GM18870 (cell line): ENCODE measurements around the gene PDCD5.
"Not testable (repeated sequence)": the region's sequence is repeated elsewhere in the genome, so short reads cannot be mapped to it uniquely, and the experiment has no call there.

Experiments used
- ATAC-seq: cut with Tn5 transposase; IDR thresholded peaks from one replicate; pipeline ENCODE4 v1.9.1; 2021; ENCODE audit warnings: moderate library complexity; ENCODE audit not compliant: unreplicated experiment

PDCD5 gene

GRCh38 chr19:32576790-32577189 lies 4.2 kb upstream of the PDCD5 start:
- no peak for ATAC-seq

DNA sequence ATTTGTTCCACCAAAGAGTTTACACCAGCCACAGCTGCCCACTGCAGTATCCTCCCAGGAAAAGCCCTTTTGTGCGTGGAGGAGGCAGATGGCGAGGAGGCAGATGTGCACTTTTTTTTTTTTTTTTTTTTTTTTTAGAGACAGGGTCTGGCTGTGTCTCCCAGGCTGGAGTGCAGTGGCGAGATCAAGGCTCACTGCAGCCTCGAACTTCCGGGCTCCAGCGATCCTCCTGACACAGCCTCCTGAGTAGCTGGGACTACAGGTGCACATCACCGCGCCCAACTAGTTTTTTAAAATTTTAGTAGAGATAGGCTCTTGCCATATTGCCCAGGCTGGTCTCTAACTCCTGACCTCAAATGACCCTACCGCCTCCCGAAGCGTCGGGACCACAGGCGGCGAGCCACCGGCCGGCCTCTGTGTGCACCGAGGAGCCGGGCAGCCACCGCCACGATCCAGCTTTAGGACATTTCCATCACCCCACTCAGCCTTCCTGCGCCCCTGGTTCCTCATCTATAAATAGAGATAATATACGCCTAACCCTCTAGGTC lies 563 bp upstream of the PDCD5 start:
- peak; percentile 27 for ATAC-seq

- ATAC-seq = no peak
Observed at GRCh38 chr19:32581705-32582179, 752 bp downstream of the PDCD5 start.

DNA sequence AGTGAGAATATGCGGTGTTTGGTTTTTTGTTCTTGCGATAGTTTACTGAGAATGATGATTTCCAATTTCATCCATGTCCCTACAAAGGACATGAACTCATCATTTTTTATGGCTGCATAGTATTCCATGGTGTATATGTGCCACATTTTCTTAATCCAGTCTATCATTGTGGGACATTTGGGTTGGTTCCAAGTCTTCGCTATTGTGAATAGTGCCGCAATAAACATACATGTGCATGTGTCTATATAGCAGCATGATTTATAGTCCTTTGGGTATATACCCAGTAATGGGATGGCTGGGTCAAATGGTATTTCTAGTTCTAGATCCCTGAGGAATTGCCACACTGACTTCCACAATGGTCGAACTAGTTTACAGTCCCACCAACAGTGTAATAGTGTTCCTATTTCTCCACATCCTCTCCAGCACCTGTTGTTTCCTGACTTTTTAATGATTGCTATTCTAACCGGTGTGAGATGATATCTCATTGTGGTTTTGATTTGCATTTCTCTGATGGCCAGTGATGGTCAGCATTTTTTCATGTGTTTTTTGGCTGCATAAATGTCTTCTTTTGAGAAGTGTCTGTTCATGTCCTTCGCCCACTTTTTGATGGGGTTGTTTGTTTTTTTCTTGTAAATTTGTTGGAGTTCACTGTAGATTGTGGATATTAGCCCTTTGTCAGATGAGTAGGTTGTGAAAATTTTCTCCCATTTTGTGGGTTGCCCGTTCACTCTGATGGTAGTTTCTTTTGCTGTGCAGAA lies 6.9 kb downstream of the PDCD5 start:
- ATAC-seq = not testable (repeated sequence)

GRCh38 chr19:32594021-32594420 lies 13.0 kb downstream of the PDCD5 start:
- ATAC-seq = no peak

DNA sequence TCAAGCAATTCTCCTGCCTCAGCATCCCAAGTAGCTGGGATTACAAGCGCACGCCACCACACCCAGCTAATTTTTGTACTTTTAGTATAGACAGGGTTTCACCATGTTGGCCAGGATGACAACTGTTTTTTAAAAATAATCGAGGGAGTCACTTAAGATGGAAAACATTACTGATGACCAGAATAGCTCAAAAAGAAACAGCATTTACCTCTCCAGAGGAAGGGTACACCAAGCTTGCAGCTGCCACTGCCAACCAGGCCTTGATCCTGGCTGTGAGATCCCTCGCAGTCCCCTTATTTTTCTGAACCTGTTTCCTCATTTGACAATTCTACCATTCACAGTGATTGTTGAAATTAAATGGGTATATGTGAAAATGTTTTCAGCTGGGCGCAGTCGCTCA lies 14.5 kb downstream of the PDCD5 start:
- ATAC-seq = no peak

DNA sequence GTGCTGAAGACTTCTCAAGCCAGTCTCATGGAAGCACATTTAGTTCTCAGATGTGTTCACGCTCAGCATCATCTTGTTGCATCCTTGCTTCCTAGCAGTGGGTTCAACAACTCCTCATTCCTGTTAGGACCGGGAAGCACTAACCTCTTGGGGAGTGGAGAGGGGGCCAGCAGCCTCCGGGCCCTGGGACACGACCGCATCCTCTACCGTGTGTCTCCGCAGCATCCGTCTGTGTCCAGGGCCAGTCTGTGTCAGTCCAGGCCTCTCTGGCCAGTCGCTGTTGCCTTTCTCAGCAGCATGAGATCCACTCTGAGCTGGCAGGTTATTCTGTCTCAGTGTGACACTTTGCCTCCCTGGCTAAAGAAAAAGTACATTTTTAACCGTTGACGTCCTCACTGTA lies 17.0 kb downstream of the PDCD5 start:
- ATAC-seq = no peak

DNA sequence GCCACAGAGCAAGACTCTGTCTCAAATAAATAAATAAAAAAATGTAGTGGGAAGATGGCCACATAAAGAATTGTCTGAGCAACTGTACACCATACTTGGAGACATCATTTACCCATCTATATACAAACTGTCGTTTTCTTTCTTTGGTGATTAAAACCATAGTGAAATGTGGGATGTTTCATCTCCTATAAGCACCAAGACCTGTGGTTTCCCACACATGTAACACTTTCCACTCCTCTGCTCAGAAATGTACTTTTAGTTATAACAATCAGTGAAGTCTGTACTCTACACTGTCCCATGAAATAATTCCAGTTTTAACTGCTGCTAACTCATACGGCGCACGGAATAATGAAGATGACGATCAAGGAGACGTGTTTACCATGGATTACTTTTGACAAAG lies 18.3 kb downstream of the PDCD5 start:
- no peak for ATAC-seq

DNA sequence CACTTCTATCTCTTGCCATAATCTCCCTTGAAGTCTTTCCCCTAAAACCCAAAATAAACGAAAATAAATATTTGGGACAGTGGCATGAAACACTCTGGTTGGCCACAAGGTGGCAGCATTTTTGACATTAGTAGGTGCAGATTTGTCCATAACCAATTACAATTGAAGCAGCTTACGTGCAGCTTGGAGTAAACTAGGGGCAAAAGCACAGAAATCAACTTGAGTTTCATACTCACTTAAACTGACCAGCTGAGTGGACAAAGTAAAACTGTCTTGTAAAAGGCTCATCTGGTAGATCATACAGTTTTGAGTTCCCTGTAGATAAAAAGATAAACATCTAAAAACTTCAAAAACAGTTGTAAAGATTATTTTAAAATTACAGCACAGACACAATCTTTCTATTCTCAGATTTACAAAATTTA lies 18.8 kb downstream of the PDCD5 start:
- no peak for ATAC-seq

GRCh38 chr19:32603961-32604360 lies 23.0 kb downstream of the PDCD5 start:
- ATAC-seq = no peak

- no peak for ATAC-seq
Observed at GRCh38 chr19:32605544-32605943, 24.6 kb downstream of the PDCD5 start.

DNA sequence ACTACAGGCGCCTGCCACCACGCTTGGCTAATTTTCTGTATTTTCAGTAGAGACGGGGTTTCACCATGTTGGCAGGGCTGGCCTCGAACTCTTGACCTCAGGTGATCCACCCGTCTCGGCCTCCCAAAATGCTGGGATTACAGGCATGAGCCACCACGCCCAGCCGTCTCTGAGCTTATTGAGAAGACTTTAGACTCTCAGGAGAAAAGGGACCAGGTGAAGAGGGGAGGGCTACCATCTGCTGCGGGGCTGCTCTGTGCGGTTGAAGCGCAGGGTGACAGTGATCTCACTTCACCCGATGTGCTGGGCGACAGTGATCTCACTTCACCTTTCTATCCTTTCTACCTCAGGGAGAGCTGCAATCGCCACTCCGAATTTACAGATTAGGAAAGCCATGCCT lies 25.3 kb downstream of the PDCD5 start:
- no peak for ATAC-seq

DNA sequence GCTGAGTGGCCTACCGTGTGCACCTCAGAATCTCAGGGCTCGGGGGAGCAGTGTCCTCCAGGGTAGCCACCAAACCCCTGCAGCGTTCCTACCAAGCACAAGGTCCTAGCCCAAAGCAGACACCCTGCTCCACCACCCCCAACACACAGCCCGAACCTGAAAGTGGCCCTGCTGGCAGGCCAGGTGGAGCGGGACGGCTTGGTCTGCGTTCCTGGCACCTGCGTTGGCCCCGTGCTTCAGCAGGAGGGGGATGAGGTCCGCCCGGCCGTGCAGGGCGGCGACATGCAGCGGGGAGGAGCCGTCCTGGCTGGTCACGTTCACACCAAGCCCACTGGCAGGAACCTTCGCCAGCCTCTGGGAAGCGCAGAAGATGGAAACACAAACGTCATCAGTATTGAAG lies 26.5 kb downstream of the PDCD5 start:
- no peak for ATAC-seq

GRCh38 chr19:32611161-32611560 lies 30.2 kb downstream of the PDCD5 start:
- ATAC-seq = no peak

GRCh38 chr19:32613008-32613407 lies 32.0 kb downstream of the PDCD5 start:
- ATAC-seq = no peak

DNA sequence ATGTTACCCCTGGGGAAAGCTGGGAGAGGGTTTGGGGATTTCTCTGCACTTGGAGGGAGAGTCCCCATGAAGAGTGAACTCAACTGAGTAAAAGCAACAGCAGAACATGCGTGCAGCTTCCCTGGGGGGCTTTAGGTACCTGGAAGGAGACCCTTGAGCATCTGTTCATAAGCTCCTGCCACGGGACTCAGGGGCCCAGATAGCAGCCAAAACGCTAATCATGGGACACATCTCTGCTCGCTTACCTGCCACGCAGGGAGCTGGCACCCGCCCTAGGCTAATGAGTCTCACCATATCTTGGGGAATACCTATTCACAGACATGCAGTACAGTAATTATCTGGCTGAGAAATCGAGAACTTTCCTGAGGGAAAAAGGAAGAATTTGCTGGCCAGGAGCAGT lies 33.9 kb downstream of the PDCD5 start:
- no peak for ATAC-seq

DNA sequence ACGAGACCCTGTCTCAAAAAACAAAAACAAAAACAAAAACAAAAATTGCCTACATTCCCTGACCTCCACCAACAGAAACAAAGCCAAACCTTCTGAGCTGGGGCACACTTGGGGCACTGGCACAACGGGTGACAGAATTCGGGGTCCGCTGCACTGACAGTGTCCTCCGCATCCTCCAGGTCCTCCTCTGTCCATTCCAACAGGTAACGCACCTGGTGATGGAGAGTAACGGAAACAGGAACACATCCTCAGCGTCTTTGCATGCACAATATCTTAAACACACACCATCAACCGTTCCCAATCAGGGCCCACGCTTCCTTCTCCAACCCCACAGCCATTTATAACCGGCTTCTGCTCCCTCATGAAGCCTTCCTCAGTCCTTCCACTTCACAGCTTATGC lies 34.6 kb downstream of the PDCD5 start:
- ATAC-seq = no peak

- no peak for ATAC-seq
Observed at GRCh38 chr19:32619051-32619685, 38.2 kb downstream of the PDCD5 start.

DNA sequence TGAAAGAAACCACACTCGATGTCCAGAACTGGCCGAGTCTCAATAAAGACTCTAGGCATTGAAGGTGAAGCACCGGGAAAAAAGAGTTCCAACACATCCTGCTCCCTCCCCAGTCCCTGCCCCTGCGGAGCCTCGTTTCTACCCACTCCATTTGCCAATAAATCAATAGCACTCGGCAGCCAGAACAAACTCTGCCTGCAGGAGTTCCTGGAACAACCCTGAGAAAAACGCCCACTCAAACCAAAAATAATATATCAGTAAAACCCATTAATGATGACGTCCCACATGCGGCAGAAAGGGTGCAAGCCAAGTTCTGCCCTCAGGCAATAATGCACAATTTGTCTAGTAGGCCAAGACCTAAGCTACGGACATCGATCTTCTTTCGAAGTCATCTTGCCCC lies 41.0 kb downstream of the PDCD5 start:
- ATAC-seq = no peak

DNA sequence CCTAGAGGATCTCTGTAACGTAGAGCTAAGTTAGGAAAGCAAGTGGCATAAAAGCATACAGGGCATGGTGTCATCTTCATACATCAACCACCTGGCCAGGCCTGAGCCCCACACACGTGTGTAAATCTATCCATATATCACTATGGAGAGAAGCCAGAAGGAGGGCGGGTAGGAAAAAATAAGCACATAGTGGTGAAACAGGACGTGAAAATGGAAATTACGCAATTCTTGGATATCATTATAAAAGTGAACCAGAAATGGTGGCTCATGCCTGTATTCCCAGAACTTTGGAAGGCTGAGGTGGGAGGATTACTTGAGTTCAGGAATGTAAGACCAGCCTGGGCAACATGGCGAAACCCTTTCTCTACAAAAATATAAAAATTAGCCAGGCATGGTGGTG lies 43.4 kb downstream of the PDCD5 start:
- no peak for ATAC-seq

DNA sequence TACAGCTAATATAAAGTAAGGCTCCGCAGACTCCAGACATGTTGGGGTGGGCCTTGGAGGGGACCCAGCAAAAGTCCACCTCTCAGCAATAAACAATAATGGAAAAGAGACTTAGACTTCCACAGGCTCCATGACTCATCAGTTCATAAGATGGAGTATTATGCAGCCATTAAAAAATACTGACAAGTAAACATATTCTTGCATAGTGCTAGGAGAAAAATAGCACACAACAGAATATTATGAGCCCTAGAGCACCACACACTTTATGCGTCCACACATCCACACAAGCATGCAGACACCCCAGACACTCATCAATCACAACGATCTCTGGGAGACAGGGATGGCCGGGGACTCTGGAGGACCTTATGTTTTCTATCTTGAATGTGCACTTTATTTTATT lies 46.0 kb downstream of the PDCD5 start:
- ATAC-seq = no peak

DNA sequence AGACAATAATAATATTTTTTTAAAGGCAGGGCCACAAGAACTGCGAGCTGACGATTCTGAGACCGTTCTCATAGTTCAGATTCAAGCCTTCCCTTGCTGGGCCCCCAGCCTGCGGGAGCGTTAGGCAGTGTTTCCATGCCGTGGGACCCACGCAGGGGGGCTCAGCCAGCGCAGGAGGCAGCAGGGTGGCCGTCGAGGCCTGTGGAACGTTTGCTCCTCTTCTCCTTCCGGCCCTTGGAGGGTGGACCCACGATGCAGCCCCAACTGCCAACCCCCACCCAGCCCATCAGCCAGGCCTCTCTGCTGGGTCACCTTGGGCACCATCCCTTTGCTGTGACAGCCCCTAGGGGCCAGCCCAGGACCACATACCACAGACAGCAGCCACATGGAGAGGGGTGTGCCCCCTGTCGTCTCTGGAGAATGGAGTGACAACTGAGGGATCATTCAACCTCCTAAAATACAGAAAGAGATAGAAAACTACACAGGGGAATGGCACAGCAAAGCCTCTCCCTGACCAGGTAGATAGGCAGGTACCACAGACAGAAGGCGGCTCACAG lies 46.8 kb downstream of the PDCD5 start:
- ATAC-seq = no peak
